KOPT-K1 (cell line): ENCODE measurements around the gene NTRK2.

Experiments used
- H3K27ac ChIP-seq: fragments of 200-600 bp; sonication (generic); 2 replicates; pipeline ENCODE4 v1.5.1; 2016; ENCODE audit warnings: antibody characterized with exemption, mild to moderate bottlenecking, low read depth, low read length; ENCODE audit not compliant: poor library complexity, severe bottlenecking
- H3K36me3 ChIP-seq: fragments of 200-600 bp; sonication (generic); 2 replicates; pipeline ENCODE4 v1.5.1; 2017; ENCODE audit warnings: antibody characterized with exemption, mild to moderate bottlenecking, low read length, moderate library complexity; ENCODE audit not compliant: insufficient read depth
- H3K9me3 ChIP-seq: fragments of 200-600 bp; sonication (generic); 2 replicates; pipeline ENCODE4 v1.5.1; 2017; ENCODE audit warnings: antibody characterized with exemption, low read length, mild to moderate bottlenecking; ENCODE audit not compliant: insufficient read depth, poor library complexity, severe bottlenecking

NTRK2 gene

DNA sequence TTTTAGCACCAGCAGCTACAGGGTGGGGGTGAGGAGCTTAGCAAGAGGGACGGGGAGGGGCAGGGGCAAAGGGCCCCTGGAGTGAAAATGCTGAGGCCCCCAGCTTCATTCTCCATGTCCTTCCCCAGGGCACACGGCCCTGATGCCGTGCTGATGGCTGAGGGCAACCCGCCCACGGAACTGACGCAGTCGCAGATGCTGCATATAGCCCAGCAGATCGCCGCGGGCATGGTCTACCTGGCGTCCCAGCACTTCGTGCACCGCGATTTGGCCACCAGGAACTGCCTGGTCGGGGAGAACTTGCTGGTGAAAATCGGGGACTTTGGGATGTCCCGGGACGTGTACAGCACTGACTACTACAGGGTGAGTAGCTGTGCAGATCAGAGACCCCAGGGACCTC, 285.6 kb downstream of the NTRK2 start:
- no peaks in the 10 kb centered on the region for H3K36me3 ChIP-seq
- no peaks in the 10 kb centered on the region for H3K9me3 ChIP-seq
- H3K27ac ChIP-seq: no peak overlapping the region

DNA sequence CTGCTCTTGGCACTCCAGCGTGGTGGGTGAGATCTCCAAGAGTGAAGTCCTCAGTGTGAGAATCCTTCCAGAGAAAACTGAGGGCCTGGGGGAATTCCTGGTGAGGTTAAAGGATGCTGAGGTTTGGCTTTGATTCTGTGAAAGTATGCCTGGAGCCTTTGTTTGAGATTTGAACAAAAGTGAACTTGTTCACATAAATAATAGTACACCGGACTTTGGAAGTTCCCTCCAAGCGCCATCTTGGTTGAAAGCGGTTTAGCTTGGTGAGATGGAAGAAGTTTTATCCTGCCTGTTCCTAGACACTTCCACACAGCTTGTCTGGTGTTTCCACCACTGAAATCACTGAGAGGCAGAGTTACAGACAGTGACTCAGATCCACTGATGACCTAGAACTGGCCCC, 286.4 kb downstream of the NTRK2 start:
- Histone ChIP-seq H3K27ac (no peak overlapping the region), H3K9me3 (no peaks in the 10 kb centered on the region), H3K36me3 (no peaks in the 10 kb centered on the region)

DNA sequence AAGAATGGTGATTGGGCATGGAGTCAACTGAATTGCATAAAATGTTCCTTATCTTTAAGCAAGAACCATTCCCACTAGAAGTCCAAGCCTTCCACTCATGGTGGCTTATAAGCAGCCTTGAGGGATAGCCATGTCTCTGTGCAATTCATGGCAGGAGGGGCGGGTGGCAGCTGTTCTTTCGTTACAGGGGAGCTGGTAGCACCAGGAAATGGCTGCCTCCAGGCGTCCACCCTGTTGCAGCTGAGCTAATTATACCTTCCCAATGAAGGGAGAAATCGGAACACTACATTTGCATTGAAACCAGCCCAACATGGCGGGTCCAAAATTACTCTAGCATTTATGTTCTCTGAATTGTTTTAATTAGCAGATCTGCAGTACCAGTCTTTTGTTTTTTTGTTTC, 289.8 kb downstream of the NTRK2 start:
- no peaks in the 10 kb centered on the region for H3K9me3 ChIP-seq
- no peaks in the 10 kb centered on the region for H3K36me3 ChIP-seq
- H3K27ac ChIP-seq: no peak overlapping the region

DNA sequence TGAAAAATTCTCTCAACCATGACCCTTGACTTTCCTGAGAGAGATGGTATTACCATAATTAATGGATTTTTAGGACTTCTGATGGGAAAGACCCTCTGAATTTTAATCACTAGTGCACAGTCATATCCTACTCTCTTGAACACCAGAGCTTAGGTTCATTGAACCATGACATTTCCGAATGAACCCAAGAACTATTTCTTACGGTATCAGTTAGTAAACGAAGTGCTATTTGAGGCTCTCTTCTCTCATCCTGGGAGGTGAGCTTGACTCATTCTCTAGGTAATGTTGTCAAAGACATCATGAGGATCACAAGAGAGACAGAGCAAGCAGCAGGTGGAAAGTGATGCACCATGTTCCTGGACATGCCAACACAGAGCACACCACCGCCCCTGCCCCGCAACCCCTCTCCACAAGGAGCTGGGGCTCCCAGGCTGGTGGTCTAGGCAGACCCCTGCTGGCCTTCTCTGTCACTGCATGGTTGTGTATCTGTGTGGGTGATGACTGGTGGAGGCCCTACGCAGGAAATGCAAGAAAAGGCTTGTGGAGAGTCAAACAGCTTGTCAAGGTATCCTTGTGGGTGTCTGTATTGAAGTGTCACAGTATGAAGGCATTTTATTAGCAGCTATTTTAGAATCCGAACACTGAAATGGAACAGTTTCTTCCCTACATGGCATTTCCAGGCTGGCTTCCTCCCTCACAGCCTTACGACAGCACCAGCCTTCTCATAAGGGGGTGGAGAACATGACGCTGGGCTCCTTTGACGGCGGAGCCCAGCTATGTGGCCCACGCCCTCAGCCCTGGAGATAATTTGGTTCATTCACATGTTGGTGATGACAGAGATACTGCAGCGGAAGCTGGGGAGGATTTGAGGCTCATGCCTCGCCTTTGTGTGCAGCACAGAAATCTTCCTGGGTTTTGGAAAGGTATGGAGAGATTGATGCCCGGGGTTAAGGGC, 297.6 kb downstream of the NTRK2 start:
- no peaks in the 10 kb centered on the region for H3K9me3 ChIP-seq
- no peak overlapping the region for H3K27ac ChIP-seq
- no peaks in the 10 kb centered on the region for H3K36me3 ChIP-seq

DNA sequence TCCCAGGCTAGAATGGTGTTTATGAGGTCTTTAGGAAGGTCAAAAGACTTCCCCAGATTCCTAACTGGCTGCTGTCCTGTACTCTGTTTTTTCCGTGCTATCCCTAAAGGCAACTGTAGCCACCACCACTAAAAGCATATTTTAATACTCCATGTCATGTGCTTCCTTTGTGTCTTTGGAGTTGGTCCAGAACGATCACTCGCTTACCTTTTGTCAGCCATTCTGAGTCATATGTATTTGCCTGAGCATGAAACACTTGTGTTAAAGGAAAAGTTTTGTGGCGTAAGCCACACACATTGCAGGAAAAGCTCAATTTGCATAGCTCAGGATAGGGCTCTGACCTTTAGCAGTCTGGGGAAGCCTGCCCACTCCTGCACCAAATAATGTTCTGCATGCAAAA, 299.6 kb downstream of the NTRK2 start:
- no peaks in the 10 kb centered on the region for H3K9me3 ChIP-seq
- no peak overlapping the region for H3K27ac ChIP-seq
- no peaks in the 10 kb centered on the region for H3K36me3 ChIP-seq

DNA sequence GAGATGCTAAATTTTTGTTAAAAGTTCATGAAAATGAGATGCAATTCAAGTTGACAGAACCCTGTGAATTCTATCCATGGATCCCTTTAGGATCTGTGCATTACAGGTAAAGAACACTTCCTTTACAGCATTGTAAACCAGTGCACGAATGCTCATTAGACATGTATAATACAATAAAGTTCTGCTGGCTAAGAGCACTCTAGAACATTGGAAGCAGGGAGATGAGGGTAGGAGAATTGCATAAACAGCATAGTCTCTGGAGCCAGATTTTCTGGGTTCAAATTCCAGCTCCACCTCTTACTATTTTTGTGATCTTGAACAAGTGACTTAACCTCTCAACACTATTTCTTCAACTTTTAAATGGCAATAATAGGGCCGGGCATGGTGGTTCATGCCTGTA, 300.2 kb downstream of the NTRK2 start:
- H3K36me3 ChIP-seq: no peaks in the 10 kb centered on the region
- no peaks in the 10 kb centered on the region for H3K9me3 ChIP-seq
- H3K27ac ChIP-seq: no peak overlapping the region

DNA sequence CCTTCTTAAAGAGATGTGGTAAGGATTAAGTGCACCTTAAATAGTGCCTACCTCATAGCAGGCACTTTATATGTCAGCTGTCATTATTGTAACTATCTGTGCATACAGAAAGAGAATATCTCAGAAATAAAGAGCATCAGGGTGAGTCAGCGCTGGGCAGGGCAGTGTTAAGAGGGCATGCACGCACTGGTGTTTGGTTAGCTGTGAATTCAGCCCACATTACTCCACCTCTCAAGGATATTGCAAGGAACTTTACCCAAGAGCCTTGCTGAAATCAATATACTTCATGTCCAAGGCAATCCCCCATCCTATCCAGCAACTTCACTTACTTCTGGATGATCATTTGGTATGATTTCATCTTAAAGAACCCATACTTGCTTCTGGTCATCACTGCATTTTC, 300.9 kb downstream of the NTRK2 start:
- no peaks in the 10 kb centered on the region for H3K9me3 ChIP-seq
- H3K27ac ChIP-seq: no peak overlapping the region
- H3K36me3 ChIP-seq: no peaks in the 10 kb centered on the region

DNA sequence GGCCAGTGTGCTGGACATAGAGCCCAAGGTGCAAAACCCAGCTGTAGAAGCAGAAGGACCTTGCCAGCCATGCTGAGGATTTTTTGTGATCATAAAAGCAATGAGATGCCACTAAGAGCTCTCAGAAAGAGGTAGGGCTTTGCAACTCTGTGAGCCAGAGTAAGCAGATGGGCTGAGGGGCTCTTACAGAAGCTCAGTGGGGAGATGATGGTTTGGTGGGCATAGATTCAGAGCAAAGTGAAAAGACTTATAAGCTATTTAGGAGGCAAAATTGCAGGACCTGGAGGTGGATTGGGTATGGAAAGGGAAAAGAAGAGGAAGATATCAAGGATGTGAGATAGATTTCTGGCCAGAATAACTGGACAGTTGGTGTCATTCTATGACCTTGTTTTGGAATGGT, 302.0 kb downstream of the NTRK2 start:
- Histone ChIP-seq H3K27ac (no peak overlapping the region), H3K36me3 (no peaks in the 10 kb centered on the region), H3K9me3 (no peaks in the 10 kb centered on the region)

DNA sequence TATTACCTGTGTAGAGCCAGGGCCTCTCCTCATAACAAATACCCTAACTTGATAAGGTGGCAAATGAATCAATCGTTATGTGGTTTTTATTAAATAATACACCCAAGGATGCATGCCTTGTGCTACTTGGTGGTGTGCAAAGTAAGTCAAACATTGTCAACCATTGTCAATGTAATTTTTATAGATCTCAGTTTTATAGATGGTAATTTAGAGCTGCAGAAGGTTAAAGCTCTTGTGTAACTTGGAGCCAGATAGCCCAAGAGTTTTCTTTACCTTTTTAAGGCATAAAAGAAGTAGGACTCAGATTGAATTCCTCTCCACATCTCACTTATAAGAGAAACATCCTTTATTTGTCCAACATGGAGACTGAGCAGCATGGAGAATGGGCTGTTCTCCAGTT, 304.7 kb downstream of the NTRK2 start:
- H3K27ac ChIP-seq: no peak overlapping the region
- H3K36me3 ChIP-seq: no peaks in the 10 kb centered on the region
- no peaks in the 10 kb centered on the region for H3K9me3 ChIP-seq

DNA sequence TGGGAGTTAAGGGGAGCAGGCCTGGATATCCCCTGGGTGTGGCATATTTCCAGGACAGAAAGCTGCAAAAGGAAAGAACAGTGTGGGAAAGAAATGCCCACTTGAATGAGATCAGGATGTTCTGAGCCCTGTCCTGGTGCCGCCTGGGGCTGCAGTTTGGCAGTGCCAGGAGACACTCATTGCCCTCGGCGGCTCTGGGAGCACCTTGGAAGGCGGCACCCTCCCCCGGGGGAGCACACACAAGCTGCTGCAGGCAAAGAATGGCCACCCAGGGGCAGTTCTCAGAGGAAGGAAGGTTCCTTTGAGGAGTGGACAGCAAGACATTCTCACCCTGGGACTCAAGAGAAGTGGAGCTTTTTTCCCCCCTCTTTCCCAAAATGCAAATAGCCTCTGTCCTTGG, 305.3 kb downstream of the NTRK2 start:
- H3K9me3 ChIP-seq: no peaks in the 10 kb centered on the region
- no peak overlapping the region for H3K27ac ChIP-seq
- no peaks in the 10 kb centered on the region for H3K36me3 ChIP-seq

DNA sequence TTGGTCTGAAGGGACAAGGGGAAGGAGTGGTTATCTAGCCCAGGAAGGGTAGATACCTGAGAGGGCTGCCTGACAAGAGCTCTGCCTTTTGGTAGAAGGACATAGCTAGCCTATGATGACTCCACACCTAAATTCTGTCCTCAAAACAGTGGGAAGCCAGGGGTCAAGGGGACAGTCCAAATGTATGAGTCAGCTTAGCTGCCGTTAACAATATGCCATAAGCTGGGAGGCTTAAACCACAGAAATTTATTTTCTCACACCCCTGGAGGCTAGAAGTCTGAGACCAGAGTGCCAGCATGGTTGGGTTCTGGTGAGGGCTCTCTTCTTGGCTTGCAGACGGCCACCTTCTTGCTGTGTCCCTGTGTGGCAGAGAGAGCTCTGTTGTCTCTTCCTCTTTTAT, 306.4 kb downstream of the NTRK2 start:
- H3K36me3 ChIP-seq: no peaks in the 10 kb centered on the region
- H3K27ac ChIP-seq: no peak overlapping the region
- no peaks in the 10 kb centered on the region for H3K9me3 ChIP-seq

DNA sequence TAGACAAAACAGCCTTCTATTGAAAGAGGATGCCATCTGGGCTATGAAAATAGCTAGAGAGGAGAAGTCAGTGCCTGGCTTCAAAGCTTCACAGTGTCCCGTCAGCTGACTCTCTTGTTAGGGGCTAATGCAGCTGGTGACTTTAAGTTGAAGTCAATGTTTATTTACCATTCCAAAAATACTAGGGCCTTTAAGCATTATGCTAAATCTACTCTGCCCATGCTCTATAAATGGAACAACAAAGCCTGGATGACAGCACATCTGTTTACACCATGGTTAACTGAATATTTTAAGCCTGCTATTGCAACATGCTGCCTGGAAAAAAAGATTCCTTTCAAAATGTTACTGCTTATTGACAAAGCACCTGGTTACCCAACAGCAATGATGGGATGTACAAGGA, 309.1 kb downstream of the NTRK2 start:
- H3K36me3 ChIP-seq: no peaks in the 10 kb centered on the region

DNA sequence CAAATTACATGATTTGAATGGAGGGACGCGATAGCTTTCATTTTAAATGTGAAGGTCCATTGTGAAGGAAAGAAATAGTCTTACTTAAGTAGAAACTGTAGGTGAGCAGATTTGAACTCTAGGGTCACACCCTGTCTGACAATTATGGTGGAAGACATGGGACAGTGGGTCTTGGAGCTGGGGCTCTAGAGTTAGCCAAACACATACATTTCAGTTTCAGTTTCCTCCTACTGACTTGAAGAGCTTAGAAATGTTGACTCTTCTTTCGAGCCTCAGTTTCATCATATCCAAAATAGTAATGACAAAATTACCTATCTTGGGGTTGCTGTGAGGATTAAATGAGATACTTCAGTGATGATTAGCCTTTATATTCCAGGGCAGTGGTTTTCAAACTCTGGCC, 314.2 kb downstream of the NTRK2 start:
- H3K9me3 ChIP-seq: no peaks in the 10 kb centered on the region
- H3K36me3 ChIP-seq: no peaks in the 10 kb centered on the region
- no peak overlapping the region for H3K27ac ChIP-seq

More for the DNA sequence above, 309.1 kb downstream of the NTRK2 start:
- Histone ChIP-seq H3K27ac (no peak overlapping the region), H3K9me3 (no peaks in the 10 kb centered on the region)

DNA sequence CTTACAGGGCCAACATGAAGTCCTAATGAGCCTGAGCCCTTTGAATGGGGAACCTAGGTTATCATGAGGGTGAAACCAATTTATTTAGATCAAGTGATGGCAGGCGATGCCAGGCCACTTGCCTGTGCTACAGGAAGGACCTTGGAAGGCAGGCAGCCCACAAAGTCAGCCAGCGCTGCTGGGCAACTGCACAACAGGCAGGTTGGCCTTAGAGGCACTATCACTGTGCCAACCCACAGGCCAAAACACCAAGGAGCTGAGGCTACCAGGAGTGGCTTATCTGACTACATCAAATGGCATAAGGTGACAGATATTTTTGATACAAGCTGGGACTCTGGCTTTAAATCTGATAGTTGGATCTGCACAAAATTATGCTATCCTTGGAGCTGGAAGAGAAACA, 319.1 kb downstream of the NTRK2 start:
- no peaks in the 10 kb centered on the region for H3K36me3 ChIP-seq
- no peak overlapping the region for H3K27ac ChIP-seq
- H3K9me3 ChIP-seq: no peaks in the 10 kb centered on the region

DNA sequence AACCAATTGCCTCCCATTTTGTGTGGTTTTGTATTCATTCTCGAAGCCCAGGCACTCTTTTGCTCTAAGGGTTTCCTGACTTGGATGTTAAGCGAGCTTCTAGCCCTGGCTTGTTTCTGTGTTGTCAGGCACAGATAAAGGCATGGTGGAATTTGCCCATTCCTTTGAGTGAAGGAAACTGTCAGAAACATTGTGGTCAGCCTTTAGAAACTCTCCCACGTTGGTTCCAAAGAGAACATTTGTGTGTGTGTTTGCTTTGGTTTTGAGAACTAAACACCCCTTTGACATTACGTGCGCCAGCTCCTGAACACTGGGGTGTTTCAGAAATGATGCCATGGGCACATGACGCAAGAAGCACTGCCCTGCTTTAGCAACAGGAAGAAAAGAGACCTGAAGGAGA, 320.9 kb downstream of the NTRK2 start:
- Histone ChIP-seq H3K27ac (no peak overlapping the region), H3K9me3 (no peaks in the 10 kb centered on the region), H3K36me3 (no peaks in the 10 kb centered on the region)

DNA sequence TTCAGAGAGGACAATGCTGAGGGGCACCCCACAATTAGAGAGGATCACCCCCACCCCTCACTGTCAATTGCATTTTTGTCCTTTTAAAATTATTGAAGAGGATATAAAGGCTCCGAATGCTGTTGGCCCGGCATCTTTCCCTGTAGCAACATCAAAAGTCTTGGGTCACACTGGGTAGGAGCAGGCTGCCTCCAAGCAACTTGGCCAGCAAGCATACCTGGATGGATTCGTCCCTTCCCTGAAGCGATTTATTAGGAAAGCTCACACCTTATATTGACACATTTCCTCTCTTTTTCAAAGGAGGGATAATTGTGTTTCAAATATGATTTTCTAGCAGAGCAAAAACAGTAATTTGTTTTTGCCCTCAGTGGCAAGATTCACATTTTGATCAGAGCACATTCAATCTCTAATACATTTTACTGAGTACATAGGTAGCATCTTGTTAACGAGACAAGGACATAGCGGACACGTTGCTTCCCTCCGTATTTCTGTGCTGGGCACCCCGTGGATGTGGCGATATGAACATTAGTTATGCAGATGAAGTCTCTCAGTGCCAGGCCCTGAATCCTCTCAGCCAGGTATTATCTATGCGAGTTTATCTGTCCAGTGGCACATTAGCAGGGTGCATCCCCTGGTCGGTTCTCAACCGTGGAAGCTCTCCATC, 321.5 kb downstream of the NTRK2 start:
- H3K36me3 ChIP-seq: no peaks in the 10 kb centered on the region
- H3K27ac ChIP-seq: no peak overlapping the region
- H3K9me3 ChIP-seq: no peaks in the 10 kb centered on the region
